ENCODE data around the gene SLC22A2.

SLC22A2 gene

DNA sequence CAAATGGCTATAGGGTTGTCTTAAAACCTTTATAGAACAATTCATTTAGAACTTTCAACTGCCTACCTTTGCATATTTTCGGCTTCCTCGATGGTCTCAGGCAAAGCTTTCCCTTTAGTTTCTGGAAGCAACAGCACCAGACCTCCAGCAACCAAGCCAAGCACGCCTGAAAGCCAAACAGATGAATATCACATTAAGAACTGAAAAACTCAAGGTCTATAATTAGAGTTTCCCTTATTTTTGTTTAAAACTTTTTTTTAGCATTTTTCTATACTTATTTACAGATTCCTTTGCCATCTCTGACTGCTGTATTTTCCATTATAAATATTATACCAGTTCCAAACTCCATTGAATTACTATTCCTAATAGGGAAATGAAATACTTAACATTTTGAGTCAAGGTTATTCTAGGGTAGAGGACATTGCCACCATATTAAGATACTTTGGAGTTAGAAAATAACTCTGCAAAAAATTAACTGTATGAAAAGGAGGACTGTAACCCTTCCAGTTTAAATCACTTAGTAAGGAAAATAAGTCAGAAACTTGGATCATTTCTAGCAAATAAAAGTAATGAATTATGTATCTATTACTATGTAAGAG is 33.9 kb downstream of the SLC22A2 start:
- TF ChIP-seq, protein P1, sequence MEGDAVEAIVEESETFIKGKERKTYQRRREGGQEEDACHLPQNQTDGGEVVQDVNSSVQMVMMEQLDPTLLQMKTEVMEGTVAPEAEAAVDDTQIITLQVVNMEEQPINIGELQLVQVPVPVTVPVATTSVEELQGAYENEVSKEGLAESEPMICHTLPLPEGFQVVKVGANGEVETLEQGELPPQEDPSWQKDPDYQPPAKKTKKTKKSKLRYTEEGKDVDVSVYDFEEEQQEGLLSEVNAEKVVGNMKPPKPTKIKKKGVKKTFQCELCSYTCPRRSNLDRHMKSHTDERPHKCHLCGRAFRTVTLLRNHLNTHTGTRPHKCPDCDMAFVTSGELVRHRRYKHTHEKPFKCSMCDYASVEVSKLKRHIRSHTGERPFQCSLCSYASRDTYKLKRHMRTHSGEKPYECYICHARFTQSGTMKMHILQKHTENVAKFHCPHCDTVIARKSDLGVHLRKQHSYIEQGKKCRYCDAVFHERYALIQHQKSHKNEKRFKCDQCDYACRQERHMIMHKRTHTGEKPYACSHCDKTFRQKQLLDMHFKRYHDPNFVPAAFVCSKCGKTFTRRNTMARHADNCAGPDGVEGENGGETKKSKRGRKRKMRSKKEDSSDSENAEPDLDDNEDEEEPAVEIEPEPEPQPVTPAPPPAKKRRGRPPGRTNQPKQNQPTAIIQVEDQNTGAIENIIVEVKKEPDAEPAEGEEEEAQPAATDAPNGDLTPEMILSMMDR (IDR thresholded peaks at IDR 0.05), result no peak
- no peak for TF ChIP-seq ZFX (IDR thresholded peaks at IDR 0.05; ENCODE audit: borderline replicate concordance)
- no peak overlapping the region for H3K27ac ChIP-seq

DNA sequence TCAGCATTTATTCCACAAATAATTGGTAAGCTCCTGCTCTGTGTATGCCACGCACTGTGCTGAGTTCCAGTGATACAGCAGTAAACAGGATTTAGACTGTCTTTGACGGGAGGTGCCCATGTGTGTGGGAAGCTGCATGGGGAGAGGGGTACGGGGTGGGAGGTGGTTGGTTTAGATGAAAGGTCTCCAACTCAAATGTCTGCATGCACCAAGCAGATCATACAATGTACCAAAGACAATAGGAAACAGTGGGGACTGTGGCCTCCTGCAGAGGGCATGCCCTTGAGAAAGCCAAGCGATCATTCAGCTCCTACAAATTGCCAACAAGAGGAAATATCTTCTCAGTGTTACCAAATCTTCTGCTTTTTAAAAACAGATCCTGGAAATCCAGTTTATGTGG is 36.1 kb downstream of the SLC22A2 start:
- H3K27ac ChIP-seq, result no peak overlapping the region
- TF ChIP-seq ZFX (IDR thresholded peaks at IDR 0.05; ENCODE audit: borderline replicate concordance), result no peak
- TF ChIP-seq, protein P1 (IDR thresholded peaks at IDR 0.05), result no peak

DNA sequence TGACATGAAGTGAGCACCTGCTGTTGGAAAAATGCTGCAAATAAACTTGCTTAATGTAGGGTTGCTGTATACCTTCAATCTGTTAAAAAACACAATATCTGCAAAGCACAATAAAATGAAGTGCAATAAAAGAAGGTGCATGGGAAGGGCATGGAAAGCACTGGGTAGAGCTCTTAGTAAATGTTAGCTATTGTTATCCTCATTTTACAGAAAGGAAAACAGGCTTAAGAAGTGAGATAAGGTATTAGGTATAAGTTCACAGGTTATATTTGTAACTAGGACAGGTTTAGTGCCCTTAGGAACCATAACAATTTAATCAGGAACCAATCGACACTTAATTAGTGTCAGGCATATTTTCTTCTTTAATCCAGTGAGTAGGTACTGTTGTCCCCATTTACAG is 36.7 kb downstream of the SLC22A2 start:
- H3K27ac ChIP-seq, result no peak overlapping the region
- TF ChIP-seq ZFX (IDR thresholded peaks at IDR 0.05; ENCODE audit: borderline replicate concordance), result no peak
- TF ChIP-seq, protein P1 (IDR thresholded peaks at IDR 0.05), result no peak

DNA sequence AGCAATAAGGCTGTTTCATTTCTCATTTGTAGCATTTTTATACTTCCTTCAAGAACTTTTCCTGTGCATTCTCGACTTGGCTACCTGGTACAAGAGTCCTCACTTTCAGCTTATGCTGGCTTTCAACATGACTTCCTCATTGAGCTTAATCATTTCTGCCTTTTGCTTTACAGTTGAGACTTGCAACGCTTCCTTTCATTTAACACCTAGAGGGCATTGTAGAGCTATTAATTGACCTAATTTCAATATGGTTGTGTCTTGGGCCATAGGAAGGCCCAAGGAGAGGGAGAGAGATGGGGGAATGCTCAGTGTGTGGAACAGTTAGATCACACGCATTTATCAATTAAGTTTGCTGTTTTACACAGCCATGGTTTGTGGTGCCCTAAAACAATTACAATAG is 37.2 kb downstream of the SLC22A2 start:
- H3K27ac ChIP-seq, result no peak overlapping the region
- TF ChIP-seq, protein P1 (IDR thresholded peaks at IDR 0.05), result peak; percentile 49
- TF ChIP-seq ZFX (IDR thresholded peaks at IDR 0.05; ENCODE audit: borderline replicate concordance), result no peak

DNA sequence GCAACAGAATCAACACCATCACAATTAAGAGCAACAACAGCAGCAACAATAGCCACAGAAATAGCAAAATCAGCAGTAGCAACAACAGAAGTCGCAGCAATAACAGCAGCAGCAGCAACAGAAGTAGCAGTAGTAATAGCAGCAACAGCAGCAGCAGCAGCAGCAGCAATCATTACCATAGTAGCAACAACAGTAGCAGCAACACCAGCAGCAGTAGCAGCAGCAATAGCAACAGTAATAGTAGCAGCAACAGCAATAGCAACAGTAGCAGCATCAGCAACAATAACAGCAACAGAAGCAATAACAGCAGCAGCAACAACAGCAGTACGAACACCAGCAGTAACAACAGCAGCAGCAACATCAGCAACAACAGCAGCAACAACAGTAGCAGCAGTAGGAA is 39.8 kb downstream of the SLC22A2 start:
- no peak overlapping the region for H3K27ac ChIP-seq
- TF ChIP-seq, protein P1 (IDR thresholded peaks at IDR 0.05), result no peak
- no peak for TF ChIP-seq ZFX (IDR thresholded peaks at IDR 0.05; ENCODE audit: borderline replicate concordance)

DNA sequence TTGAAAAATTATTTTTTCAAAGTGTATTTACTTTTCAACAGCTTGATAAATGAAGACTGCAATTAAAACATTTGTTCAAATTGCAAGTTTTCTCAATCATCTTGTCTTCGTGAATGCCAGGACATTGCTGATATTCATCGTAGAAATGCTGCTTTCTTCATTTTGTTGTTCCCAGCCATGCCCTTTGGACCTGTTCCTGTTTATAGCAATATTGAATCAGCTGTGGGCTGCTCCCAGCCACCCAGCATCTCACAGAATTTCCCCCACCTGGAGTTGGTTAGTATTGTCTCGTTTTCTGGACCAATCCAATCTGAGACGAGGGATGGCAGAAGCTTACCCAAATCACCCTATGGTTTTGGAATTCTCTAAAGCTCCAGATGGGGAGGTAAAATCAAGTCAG is 40.8 kb downstream of the SLC22A2 start:
- TF ChIP-seq ZFX (IDR thresholded peaks at IDR 0.05; ENCODE audit: borderline replicate concordance), result no peak
- TF ChIP-seq, protein P1 (IDR thresholded peaks at IDR 0.05), result no peak

DNA sequence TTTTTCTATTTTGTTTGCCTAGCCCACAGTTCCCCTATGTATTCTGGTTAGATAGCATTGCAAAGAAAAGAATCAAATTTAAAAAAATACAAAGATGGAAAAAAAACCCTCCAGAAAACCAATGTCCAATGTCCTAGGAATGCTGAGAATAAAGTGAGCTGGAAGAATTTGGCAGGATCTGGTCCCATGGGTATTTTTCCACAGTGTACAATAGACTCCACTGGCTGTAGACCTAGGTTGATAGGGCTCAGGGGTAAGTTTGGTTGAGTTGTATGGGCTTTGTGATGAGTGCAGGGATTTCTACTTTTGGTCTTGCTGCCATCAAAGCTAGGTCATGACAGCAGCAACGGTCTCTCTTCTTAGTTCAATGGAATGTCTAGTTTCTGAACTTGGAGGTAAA is 41.5 kb downstream of the SLC22A2 start:
- TF ChIP-seq, protein P1 (IDR thresholded peaks at IDR 0.05), result no peak
- TF ChIP-seq ZFX (IDR thresholded peaks at IDR 0.05; ENCODE audit: borderline replicate concordance), result no peak
- no peak overlapping the region for H3K27ac ChIP-seq

More for the DNA sequence above, 40.8 kb downstream of the SLC22A2 start:
- no peak overlapping the region for H3K27ac ChIP-seq
